HG03108 (cell line): ENCODE results near the gene ROPN1.
"Not testable (repeated sequence)": the region's sequence is repeated elsewhere in the genome, so short reads cannot be mapped to it uniquely, and the experiment has no call there.

Experiments used
- ATAC-seq: cut with Tn5 transposase; IDR thresholded peaks from one replicate; pipeline ENCODE4 v1.9.1; 2021; ENCODE audit warnings: moderate library complexity; ENCODE audit not compliant: unreplicated experiment

Gene ROPN1

DNA sequence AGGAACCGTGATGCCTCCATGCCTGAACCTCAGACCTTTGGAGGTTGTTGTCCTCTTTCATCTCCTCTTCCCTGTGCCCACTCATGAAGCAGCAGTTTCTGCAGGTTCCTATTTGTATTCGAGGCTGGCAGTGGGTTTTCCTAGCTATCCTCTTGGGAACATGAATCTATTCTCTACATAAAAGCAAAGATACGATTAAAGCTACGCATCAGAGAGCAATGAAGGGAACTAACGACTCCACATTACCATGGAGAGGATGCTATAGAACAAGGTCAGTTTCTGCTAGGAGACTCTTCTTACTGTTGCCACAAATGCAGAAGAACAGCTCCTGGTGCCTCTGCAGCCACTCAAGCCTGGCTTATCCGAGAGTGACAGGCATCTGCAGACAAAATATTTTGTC lies 9.4 kb upstream of the ROPN1 start:
- not testable (repeated sequence) for ATAC-seq

- ATAC-seq = no peak
Measured at GRCh38 chr3:123997543-123997942, 5.6 kb upstream of the ROPN1 start.

- no peak for ATAC-seq
Measured at GRCh38 chr3:123993818-123994217, 1.9 kb upstream of the ROPN1 start.

DNA sequence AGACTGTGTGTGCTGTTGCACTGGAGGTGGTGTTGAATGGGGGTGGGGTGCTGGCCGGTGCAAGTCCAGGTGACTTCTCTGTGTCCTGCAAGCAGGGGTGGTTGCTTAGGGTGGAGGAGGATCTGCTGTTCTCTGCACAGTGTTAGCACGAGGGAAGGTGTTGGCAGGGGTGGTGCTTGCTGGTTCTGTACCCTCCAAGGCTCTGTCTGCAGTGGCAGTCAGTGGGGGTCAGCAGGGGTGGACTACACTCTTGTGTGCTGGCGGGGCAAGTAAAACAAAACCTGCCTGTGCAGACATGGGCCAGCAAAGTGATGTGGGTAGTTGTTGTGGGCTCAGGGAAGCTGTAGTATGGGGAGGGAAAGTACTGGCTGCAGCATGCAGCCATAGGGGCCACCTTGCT lies 5.5 kb downstream of the ROPN1 start:
- ATAC-seq = no peak

DNA sequence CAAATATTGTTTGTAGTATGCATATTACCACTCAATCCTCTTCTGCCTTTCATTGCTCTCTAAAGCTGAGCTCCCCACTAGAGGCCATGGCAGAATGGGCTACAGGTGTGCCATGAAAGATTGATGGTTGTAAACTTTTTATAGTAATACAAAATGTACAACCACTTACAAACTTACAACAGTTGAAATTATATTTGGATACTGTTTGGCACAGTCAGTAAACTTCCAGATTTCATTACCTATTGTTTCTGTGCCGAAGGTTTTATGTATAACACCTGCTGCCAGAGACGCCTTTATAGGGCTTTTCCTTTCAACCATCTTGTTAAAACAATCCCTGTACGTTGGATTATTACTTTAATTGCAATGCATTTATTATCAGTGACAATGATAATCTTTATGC lies 7.0 kb downstream of the ROPN1 start:
- ATAC-seq = no peak

DNA sequence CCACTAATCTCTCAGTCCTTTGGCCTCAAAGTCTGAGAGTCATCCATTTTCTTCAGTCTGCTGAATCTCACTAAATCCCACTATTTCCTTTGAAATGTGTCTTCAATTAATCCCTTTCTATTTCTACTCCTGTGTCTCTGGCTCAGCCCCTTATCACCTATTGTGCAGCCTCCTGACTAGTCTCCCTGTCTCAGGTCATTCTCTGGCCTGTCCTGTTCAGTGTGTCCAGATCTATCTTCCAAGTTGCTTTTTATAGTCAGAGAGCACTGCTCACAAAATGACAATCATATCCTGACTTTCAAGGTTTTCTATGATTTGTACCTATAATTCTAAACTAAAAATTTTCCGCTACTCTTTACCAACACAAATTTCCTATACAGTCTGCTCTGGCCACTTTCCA lies 7.6 kb downstream of the ROPN1 start:
- ATAC-seq = no peak

- ATAC-seq = not testable (repeated sequence)
Measured at GRCh38 chr3:123981317-123981716, 10.6 kb downstream of the ROPN1 start.

DNA sequence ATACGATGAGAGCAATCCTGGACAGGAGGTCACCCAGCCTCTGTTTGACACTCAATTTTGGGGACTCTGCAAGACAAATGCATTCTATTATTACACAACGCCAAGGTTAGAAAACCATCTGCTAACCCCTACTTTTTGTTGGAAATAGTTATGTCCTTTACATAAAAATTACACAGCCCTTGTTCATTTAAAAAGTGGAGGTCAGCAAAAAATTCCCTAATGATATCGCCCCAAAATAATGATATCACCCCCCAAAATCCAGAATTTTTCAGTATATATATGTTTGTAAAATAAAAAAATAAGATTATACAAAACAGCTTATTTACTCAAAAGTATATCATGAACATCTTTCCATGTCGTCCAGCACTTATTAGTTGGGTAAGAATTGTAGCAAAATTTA lies 11.4 kb downstream of the ROPN1 start:
- ATAC-seq = no peak

- not testable (repeated sequence) for ATAC-seq
Measured at GRCh38 chr3:123979525-123980501, 12.1 kb downstream of the ROPN1 start.

GRCh38 chr3:123976904-123977303 lies 15.0 kb downstream of the ROPN1 start:
- not testable (repeated sequence) for ATAC-seq

GRCh38 chr3:123976181-123976898 lies 15.6 kb downstream of the ROPN1 start:
- not testable (repeated sequence) for ATAC-seq

DNA sequence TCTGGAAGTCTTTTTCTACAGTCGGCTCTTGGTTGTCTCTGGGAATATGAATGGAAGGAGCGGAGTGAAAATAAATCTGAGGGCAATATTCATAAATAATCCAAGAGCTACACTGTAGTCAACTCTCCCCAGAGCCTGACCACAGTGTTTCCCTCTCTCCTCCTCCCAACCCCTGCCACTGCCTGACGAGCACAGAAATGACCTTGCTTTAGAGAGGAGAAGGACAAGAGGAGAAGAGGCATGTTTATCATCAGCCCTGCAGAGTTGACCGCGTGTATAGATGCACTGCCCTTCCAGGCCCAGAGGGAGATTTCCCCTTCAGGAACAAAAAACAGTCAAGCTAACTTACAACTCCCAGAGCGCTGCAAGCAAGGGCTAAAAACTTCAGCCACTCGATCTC lies 16.9 kb downstream of the ROPN1 start:
- not testable (repeated sequence) for ATAC-seq

- ATAC-seq = no peak
Measured at GRCh38 chr3:123971406-123971805, 20.5 kb downstream of the ROPN1 start.

DNA sequence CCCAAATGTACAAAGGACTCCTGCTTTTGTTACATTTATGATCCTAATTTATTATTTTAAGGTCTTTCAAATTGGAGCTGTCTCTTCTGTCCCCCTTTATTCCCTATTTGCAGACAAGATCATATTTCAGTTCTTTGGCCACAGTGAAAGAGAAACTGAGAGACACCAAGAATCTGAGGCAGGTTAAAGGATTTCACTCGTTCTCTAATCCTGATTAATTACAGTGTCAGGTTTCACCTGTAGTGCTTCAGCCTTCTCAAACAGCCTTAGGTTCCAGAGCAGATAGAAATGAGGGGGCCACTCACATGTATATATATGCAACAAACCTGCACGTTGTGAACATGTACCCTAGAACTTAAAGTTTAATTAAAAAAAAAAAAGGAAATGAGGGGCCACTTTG lies 24.7 kb downstream of the ROPN1 start:
- not testable (repeated sequence) for ATAC-seq

DNA sequence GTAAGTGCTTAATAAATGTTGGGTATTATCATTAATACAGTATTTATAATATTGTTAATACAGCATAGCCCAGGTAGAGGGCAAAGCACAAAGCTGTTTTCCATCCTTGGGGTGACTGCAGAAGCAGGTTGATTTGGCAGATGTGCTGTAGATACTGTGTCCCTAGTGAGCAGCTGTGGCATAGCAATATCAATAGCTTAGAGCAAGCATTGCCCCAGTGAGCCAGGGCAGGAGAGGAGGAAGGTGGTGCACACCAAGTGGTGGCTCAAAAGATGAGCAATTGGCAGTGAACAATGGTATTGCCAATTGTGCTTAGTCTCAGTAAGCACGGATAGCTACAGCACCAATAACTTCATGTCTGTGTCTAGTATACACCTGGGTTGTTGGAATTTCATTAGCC lies 25.1 kb downstream of the ROPN1 start:
- ATAC-seq = not testable (repeated sequence)

DNA sequence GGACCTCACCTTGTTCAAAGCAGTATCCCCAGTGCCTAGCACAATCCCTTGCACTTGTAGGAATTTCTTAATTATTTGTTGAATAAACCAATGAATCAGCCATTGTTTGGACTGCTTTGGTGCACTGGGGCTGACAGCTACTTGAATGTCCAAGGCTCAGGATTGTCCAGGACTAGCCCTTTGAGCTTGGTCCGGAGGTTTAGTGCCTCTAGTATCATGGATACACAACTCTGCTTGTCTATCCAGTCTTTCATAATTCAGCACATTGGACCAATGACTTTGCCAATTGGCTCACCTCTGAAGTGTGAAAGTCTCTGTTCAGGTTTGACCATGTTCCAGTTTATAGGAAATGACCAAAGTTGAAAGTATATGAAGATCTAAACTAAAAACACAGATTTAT lies 27.1 kb downstream of the ROPN1 start:
- not testable (repeated sequence) for ATAC-seq

- no peak for ATAC-seq
Measured at GRCh38 chr3:123961508-123961856, 30.4 kb downstream of the ROPN1 start.

DNA sequence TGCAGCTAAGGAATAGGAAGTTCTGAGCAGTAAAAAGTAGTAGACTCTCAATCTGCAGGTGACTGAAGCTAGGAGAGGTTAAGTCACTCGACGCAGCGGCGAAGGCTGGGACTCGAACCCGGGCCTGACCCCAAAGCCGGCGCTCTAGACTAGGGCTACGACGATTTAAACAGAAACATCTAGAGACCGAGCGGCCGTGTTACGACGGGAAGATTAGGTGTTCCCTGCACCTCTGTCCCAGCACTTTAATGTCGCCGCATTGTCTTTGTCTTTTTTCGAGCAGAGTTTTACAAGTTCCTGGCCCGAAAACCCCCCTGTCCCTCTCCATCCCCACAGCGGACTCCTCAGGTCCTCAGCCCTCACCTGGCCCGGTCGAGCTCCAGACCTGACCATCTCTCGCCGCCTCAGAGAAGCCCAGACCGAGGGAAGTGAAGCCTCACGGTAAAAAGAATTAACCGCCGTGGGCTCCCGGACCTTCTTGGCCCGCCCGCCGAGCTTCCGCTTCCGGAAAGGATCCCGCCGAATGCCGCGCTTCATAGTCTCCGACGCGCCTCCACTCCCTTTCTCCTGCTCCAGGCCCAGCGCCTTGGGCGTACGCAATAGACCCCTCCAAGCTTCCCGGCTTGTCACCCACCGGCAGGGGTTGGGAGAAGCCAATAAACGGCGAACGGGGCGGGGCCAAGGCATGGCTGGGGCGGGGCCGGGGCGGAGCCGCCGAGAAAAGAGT lies 31.0 kb downstream of the ROPN1 start, which contains the start of gene CCDC14:
Gene CCDC14, minus strand, starts transcription at position 449 of the 727 bp plus-strand sequence. Its CDS starts 56 bp downstream, at position 393.
- peak; percentile 75 for ATAC-seq

- ATAC-seq = peak; percentile 72
Measured at GRCh38 chr3:123953735-123954134, 38.2 kb downstream of the ROPN1 start.

- ATAC-seq = no peak
Measured at GRCh38 chr3:123952844-123953520, 38.9 kb downstream of the ROPN1 start.
